ENCODE data around the gene UBE2D1.

DNA sequence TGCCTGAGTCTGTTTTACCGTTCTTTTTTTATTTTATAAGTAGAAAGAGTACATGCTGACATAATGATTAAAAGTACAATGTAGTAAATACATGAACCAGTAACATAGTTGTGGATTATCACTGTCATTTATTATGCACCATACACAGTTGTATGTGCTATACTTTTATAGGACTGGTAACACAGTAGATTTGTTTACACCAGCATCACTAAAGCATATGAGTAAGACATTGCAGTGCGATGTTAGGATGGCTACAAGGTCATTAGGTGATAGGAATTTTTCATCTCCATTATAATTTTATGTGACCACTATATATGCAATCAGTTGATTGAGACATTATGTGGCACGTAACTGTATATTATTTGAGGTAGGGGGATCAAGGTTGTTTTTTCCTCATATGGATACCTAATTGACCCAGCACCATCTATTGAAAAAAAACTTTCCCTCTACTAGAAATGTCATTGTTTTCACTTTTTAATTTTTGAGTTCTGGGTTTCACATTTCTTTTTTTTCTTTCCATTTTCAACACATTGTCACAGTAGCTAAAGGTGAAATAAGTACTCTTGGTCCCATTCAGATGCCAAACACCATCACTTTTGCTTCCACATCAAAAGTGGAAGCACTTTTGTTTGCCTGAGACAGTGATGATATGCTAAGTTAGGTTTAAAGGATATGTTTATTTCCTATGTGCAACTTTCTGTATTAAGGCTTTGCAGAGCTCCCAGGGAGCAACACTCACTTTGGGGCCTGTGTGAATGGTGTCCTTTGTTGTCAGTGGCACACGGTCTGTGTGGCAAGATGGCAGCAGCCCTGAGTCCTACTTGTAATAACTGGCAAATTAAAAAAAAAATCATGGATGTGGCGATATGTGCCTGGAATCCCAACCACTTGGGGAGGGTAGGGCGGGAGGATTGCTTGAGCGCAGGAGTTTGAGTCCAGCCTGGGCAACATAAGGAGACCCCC, 17.1 kb downstream of the UBE2D1 start:
- TF ChIP-seq, protein P1, sequence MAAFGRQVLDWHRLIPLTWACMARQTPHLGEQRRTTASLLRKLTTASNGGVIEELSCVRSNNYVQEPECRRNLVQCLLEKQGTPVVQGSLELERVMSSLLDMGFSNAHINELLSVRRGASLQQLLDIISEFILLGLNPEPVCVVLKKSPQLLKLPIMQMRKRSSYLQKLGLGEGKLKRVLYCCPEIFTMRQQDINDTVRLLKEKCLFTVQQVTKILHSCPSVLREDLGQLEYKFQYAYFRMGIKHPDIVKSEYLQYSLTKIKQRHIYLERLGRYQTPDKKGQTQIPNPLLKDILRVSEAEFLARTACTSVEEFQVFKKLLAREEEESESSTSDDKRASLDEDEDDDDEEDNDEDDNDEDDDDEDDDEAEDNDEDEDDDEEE (CRISPR knock-in tag; IDR thresholded peaks at IDR 0.05), result no peak
- no peak for TF ChIP-seq YY1 (IDR thresholded peaks at IDR 0.05; ENCODE audit: insufficient read depth, insufficient replicate concordance, low read depth, low read length)
- no peak for TF ChIP-seq ERF (CRISPR knock-in tag; IDR thresholded peaks at IDR 0.05)
- TF ChIP-seq POLR2AphosphoS5 (IDR thresholded peaks at IDR 0.05; ENCODE audit: low read depth, low read length), result no peak
- TF ChIP-seq, protein P2, sequence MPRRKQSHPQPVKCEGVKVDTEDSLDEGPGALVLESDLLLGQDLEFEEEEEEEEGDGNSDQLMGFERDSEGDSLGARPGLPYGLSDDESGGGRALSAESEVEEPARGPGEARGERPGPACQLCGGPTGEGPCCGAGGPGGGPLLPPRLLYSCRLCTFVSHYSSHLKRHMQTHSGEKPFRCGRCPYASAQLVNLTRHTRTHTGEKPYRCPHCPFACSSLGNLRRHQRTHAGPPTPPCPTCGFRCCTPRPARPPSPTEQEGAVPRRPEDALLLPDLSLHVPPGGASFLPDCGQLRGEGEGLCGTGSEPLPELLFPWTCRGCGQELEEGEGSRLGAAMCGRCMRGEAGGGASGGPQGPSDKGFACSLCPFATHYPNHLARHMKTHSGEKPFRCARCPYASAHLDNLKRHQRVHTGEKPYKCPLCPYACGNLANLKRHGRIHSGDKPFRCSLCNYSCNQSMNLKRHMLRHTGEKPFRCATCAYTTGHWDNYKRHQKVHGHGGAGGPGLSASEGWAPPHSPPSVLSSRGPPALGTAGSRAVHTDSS (CRISPR knock-in tag; conservative IDR thresholded peaks at IDR 0.05), result no peak
- TF ChIP-seq FOXO4 (CRISPR knock-in tag; conservative IDR thresholded peaks at IDR 0.05), result no peak
- no peak for TF ChIP-seq EP300 (IDR thresholded peaks at IDR 0.05; ENCODE audit: low read depth in 2 of 2, low read length in 2 of 2)
- no peak for TF ChIP-seq EP300 (CRISPR knock-in tag; IDR thresholded peaks at IDR 0.05; ENCODE audit: borderline replicate concordance)

Measured in HepG2 (cell line).